PC-3 (cell line): ENCODE measurements around the gene MACROD2. TPM values are rescaled to one million over a fixed set of nuclear protein-coding genes. Genes with fewer than 3 reads are reported as not detected.

Experiments
- ATAC-seq: fragments of 200-7000 bp; cut with Tn5 transposase; 2 replicates; pipeline ENCODE4 v1.9.1; 2020; ENCODE audit warnings: mild to moderate bottlenecking, moderate library complexity
- BruUV-seq: library from RNA; stranded (reverse); fragments of 400-500 nt; replicated peaks from 2 replicates; lab custom pipeline; 2021; lab: Mats Ljungman, UMichigan
- CTCF ChIA-PET: fragments of 300-600 bp; sonication (Branson Sonifier 250); formaldehyde crosslinking; loops from one replicate; lab custom pipeline; 2022; ENCODE audit warnings: antibody characterized with exemption; lab: Charles Lee
- POLR2A ChIA-PET: fragments of 300-600 bp; sonication (Branson Sonifier 250); formaldehyde crosslinking; loops from one replicate; lab custom pipeline; 2022; ENCODE audit warnings: antibody characterized with exemption; ENCODE audit not compliant: unreplicated experiment; lab: Charles Lee
- DNase-seq: peaks from one replicate; pipeline ENCODE4 v3.0.0-alpha.2; 2015
- H2AFZ ChIP-seq: fragments of 300-600 bp; sonication (generic); 2 replicates; pipeline ENCODE4 v1.6.0; 2016; ENCODE audit warnings: antibody characterized with exemption, low read length
- H3F3A ChIP-seq: fragments of 300-600 bp; sonication (generic); one replicate; pipeline ENCODE4 v1.6.0; 2017; ENCODE audit warnings: antibody characterized with exemption, low read length, control low read depth, mild to moderate bottlenecking; ENCODE audit not compliant: unreplicated experiment
- H3K27ac ChIP-seq: fragments of 300-600 bp; sonication (generic); 2 replicates; pipeline ENCODE4 v1.5.1; 2016; ENCODE audit warnings: mild to moderate bottlenecking, low read length
- H3K27me3 ChIP-seq: fragments of 300-600 bp; sonication (generic); 2 replicates; pipeline ENCODE4 v1.6.1; 2016; ENCODE audit warnings: low read length, mixed read lengths
- H3K36me3 ChIP-seq: fragments of 300-600 bp; sonication (generic); 2 replicates; pipeline ENCODE4 v1.6.1; 2016; ENCODE audit warnings: low read depth, mixed run types, low read length, mixed read lengths
- H3K4me1 ChIP-seq: fragments of 300-600 bp; sonication (generic); 2 replicates; pipeline ENCODE4 v1.5.1; 2016; ENCODE audit warnings: low read length; ENCODE audit not compliant: insufficient read depth
- H3K4me2 ChIP-seq: fragments of 300-600 bp; sonication (generic); 2 replicates; pipeline ENCODE4 v1.6.0; 2016; ENCODE audit warnings: low read length
- H3K4me3 ChIP-seq: fragments of 300-600 bp; sonication (generic); 2 replicates; pipeline ENCODE4 v1.5.1; 2016; ENCODE audit warnings: mild to moderate bottlenecking, low read length, mixed read lengths
- H3K79me2 ChIP-seq: fragments of 300-600 bp; sonication (generic); 2 replicates; pipeline ENCODE4 v1.6.1; 2017; ENCODE audit warnings: low read length, mixed read lengths
- H3K9ac ChIP-seq: fragments of 300-600 bp; sonication (generic); 2 replicates; pipeline ENCODE4 v1.6.0; 2016; ENCODE audit warnings: mild to moderate bottlenecking, low read length
- H3K9me2 ChIP-seq: fragments of 300-600 bp; sonication (generic); replicated peaks from 2 replicates; pipeline ENCODE4 v1.6.1; 2016; ENCODE audit warnings: mixed run types, low read length, mixed read lengths
- H3K9me3 ChIP-seq: fragments of 300-600 bp; sonication (generic); 2 replicates; pipeline ENCODE4 v1.6.1; 2016; ENCODE audit warnings: low read length, mixed read lengths
- H4K20me1 ChIP-seq: fragments of 300-600 bp; sonication (generic); 2 replicates; pipeline ENCODE4 v1.6.1; 2016; ENCODE audit warnings: low read length, mixed read lengths
- CTCF ChIP-seq: fragments of 300-600 bp; sonication (generic); conservative IDR thresholded peaks from 2 replicates; pipeline ENCODE4 v1.5.1; 2017; ENCODE audit warnings: antibody characterized with exemption, low read depth, mild to moderate bottlenecking, low read length
- EZH2 ChIP-seq: fragments of 300-600 bp; sonication (generic); IDR thresholded peaks from one replicate; pipeline ENCODE4 v1.6.1; 2017; ENCODE audit warnings: antibody characterized with exemption, mild to moderate bottlenecking, low read length; ENCODE audit not compliant: unreplicated experiment
- EZH2phosphoT487 ChIP-seq: fragments of 300-600 bp; sonication (generic); IDR thresholded peaks from 2 replicates; pipeline ENCODE4 v1.6.1; 2018; ENCODE audit warnings: mild to moderate bottlenecking, antibody characterized with exemption, low read length, borderline replicate concordance
- intact Hi-C: fragments of 100-400 bp; cut with micrococcal nuclease; formaldehyde crosslinking; loops from 2 replicates; pipeline ENCODE4 v1.9.0; 2023
- total RNA-seq: library from RNA; depleted of rRNA; stranded (reverse); fragments of >200 nt; gene quantifications from 2 replicates; pipeline ENCODE4 v1.2.3, GENCODE V29; 2014

Gene MACROD2
- total RNA-seq, 1 experiment from 2014 or later = 3.1 TPM

GRCh38 chr20:14341801-14342200, 346.5 kb downstream of the MACROD2 start:
- ATAC-seq = no peak
- intact Hi-C loops = no loop called here
- POLR2A ChIA-PET = no interaction called here

GRCh38 chr20:14342918-14343317, 347.6 kb downstream of the MACROD2 start:
- H3K9me2 ChIP-seq = no peaks in the 10 kb centered on the region
- no peaks in the 10 kb centered on the region for H3K36me3 ChIP-seq
- H3F3A ChIP-seq = no peaks in the 10 kb centered on the region
- no peak overlapping the region for H3K4me2 ChIP-seq
- BruUV-seq = no TSS peak
- ChIA-PET POLR2A (interaction anchor here (0.5 kb wide), 1 partner anchor 253 kb away, joined by 6 read pairs; no protein-coding TSS in a partner anchor), CTCF (no interaction called here)
- peak; percentile 34 for DNase-seq
- no peaks in the 10 kb centered on the region for H4K20me1 ChIP-seq
- peak; percentile 80 for ATAC-seq
- intact Hi-C loops = no loop called here
- no peaks in the 10 kb centered on the region for H3K27me3 ChIP-seq
- H3K4me3 ChIP-seq = no peak overlapping the region
- no peaks in the 10 kb centered on the region for H3K9me3 ChIP-seq
- H3K9ac ChIP-seq = no peak overlapping the region
- no peak overlapping the region for H3K27ac ChIP-seq
- H3K79me2 ChIP-seq = no peaks in the 10 kb centered on the region
- H2AFZ ChIP-seq = no peak overlapping the region
- TF ChIP-seq EZH2 = no peak
- TF ChIP-seq CTCF = no peak
- no peak for TF ChIP-seq EZH2phosphoT487
- H3K4me1 ChIP-seq = peaks cover 3% of the 10 kb centered on the region; the same call in 1 of the 2 replicates

More at GRCh38 chr20:14341801-14342200, 346.5 kb downstream of the MACROD2 start:
- Histone ChIP-seq H3K4me3 (no peak overlapping the region), H3F3A (no peaks in the 10 kb centered on the region), H3K36me3 (no peaks in the 10 kb centered on the region), H3K27me3 (no peaks in the 10 kb centered on the region), H4K20me1 (no peaks in the 10 kb centered on the region), H3K27ac (no peak overlapping the region), H3K9me2 (no peaks in the 10 kb centered on the region), H3K9me3 (no peaks in the 10 kb centered on the region), H3K4me2 (no peak overlapping the region), H2AFZ (no peak overlapping the region), H3K4me1 (peaks cover 3% of the 10 kb centered on the region; the same call in 1 of the 2 replicates), H3K9ac (no peak overlapping the region), H3K79me2 (no peaks in the 10 kb centered on the region)
- no peak for TF ChIP-seq EZH2phosphoT487
- CTCF ChIA-PET = no interaction called here
- no TSS peak for BruUV-seq
- no peak for DNase-seq

GRCh38 chr20:14343491-14344065, 348.3 kb downstream of the MACROD2 start:
- no peaks in the 10 kb centered on the region for H3K79me2 ChIP-seq
- H3K27me3 ChIP-seq = no peaks in the 10 kb centered on the region
- ATAC-seq = no peak
- H3K4me1 ChIP-seq = peaks cover 3% of the 10 kb centered on the region; the same call in 1 of the 2 replicates
- H3K4me3 ChIP-seq = no peak overlapping the region
- no peaks in the 10 kb centered on the region for H3F3A ChIP-seq
- no peak overlapping the region for H2AFZ ChIP-seq
- no peaks in the 10 kb centered on the region for H4K20me1 ChIP-seq
- H3K27ac ChIP-seq = no peak overlapping the region
- H3K9me2 ChIP-seq = no peaks in the 10 kb centered on the region
- H3K9ac ChIP-seq = no peak overlapping the region
- ChIA-PET CTCF (no interaction called here), POLR2A (no interaction called here)
- H3K9me3 ChIP-seq = no peaks in the 10 kb centered on the region
- intact Hi-C loops = no loop called here
- DNase-seq = no peak
- no peaks in the 10 kb centered on the region for H3K36me3 ChIP-seq
- no peak overlapping the region for H3K4me2 ChIP-seq
- no TSS peak for BruUV-seq
- TF ChIP-seq EZH2phosphoT487 (no peak), EZH2 (no peak), CTCF (no peak)
